GM19023 (cell line): ENCODE results near the gene SUGCT.

ENCODE experiments used
- ATAC-seq: cut with Tn5 transposase; IDR thresholded peaks from one replicate; pipeline ENCODE4 v1.9.1; 2021; ENCODE audit warnings: mild to moderate bottlenecking, moderate library complexity; ENCODE audit not compliant: unreplicated experiment

Gene SUGCT

GRCh38 chr7:40704172-40704571 lies 569.4 kb downstream of the SUGCT start:
- no peak for ATAC-seq

DNA sequence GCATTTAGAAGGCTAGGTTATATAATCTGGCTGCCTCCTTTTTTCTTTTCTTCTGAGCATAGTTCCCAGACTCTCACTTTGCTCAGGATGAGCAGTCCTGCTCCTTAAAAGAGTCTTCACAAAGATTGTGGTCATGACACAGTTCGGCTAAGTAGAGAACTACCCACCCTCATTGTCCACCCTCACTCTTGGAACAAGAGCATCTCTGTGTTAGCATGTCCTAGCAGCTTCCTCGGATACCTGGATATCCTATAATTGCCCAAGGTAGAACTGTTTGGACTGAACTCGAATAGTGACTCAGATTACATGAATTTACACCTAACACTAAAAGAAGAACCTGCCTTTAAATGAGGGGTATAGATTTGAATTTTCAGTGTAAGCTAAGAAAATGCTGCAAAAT lies 572.0 kb downstream of the SUGCT start:
- ATAC-seq = no peak

- ATAC-seq = no peak
Measured at GRCh38 chr7:40709062-40709964, 574.5 kb downstream of the SUGCT start.

GRCh38 chr7:40711706-40712105 lies 576.9 kb downstream of the SUGCT start:
- no peak for ATAC-seq

DNA sequence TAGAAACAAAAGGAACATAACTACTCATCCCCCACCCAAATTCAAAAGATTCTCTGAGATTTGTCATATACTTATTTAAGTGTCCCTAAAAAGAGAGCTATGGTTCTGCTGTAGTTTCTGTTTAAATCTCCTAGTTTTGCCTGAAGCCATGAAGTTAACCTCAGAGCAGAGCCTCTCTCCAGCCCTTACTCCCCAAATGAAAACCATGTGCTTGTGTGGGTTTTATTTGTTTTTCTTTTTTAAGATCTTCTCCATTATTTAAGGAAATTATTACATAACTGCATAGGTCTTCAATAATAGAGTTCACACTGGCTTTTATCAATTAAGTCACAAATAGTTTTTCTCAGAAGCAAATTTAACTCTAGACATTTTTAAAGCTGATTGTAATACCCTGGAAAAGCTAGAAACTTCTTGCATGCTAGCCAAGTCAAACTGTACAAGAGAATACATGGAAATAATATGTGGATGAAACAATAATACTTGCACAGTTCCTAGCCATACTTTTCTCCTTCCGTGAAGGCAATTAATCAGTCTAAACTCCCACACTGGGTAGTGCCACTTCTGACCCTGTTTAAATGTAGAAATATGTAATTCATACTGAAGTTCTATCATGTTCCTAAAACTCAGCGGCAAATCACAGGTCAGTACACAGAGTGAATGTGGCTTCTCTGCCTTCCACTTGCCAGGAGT lies 579.7 kb downstream of the SUGCT start:
- ATAC-seq = no peak

- ATAC-seq = no peak
Measured at GRCh38 chr7:40715053-40715430, 580.2 kb downstream of the SUGCT start.

DNA sequence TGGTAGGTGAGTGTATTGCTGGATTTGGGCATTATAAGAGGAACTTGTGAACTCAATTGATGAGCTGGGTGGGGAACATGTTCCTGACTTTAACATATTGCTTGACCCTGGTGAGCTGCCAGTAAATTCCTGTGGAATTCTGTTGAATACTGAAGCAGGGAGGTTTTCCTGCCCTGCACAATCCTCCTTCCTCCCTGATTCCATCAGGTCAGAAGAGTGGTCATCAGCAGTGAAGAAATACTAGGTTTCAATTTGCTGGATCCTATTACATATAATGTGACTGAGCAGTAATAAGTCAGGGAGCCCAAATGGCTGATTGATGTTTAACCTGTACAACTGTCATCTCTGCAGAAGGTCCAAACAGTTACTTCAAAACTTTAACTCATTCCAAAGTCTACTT lies 581.2 kb downstream of the SUGCT start:
- no peak for ATAC-seq

DNA sequence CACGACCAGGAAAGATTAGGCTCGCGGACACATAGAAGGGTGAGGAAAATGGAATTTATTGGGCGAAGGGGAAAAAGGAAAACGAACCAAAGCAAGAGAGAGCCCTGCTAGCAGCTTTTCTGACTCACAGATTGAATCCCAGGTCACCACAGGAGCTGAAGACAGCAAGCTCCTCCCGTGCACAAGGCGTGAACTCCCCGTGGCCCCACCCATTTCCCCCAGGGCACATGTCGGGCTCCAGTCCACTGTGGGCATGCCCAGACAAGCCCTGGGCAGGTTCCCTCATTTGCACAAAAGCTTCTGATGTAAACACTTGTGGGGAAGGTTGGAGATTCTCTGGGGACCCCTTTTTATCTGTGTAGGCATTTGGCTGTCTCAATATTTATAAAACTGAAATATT lies 582.4 kb downstream of the SUGCT start:
- peak; percentile 73 for ATAC-seq

DNA sequence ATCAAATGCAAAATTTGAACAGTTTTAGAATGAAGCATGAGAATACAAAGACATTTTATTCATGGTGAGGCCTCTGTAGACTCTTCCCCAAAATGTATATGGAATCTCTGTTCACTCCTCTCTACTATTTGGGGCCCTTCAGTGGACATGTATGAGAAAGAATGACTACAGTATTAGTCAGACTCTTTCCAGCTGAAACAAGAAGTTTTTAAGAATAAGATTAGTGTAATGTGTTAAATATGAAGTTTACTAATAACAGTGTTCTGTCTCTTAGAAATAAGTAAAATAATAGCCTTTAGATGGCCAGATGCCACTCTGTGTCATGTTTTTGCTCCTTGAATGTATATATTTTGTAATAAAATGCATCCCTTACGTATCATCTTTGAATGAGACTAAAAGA lies 585.6 kb downstream of the SUGCT start:
- no peak for ATAC-seq

GRCh38 chr7:40721342-40721949 lies 586.6 kb downstream of the SUGCT start:
- ATAC-seq = no peak

GRCh38 chr7:40722242-40722641 lies 587.4 kb downstream of the SUGCT start:
- ATAC-seq = no peak

DNA sequence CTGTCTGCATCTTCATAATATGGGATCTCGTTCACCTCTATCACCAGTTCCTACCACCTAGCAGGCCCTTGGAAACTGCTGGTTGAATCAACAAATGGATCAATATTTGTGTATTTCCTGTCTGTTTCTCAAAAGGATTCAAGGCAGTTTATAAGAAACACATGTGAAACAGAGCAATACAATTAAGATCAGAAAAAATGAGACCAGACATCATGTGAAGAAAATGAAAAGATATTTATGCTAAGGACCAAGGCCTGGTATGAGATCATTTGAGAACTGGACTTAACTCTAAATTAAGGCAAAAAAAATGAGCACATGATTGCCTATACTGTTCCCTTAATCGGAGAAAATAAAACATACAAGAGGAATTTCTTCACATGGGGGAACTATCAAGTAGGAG lies 589.0 kb downstream of the SUGCT start:
- no peak for ATAC-seq

DNA sequence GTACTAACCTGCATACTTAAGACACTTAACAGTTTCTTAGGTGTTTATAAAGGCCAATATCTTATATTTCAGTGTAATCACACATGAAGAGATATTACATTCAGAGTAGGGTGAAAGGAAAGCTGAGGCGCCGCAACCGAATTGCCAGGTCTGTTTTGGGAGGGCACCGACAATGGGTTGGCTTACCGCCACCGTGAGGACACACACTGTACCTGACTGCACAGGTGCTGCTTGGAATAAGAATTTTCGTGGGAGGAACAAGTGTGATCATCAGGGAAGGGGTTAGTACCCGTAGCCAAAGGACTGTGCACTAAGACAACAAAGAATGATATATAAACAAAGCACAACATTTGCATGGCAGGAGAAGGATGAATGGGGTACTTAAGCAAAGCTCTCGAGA lies 591.8 kb downstream of the SUGCT start:
- ATAC-seq = no peak

GRCh38 chr7:40733114-40733513 lies 598.3 kb downstream of the SUGCT start:
- ATAC-seq = no peak

DNA sequence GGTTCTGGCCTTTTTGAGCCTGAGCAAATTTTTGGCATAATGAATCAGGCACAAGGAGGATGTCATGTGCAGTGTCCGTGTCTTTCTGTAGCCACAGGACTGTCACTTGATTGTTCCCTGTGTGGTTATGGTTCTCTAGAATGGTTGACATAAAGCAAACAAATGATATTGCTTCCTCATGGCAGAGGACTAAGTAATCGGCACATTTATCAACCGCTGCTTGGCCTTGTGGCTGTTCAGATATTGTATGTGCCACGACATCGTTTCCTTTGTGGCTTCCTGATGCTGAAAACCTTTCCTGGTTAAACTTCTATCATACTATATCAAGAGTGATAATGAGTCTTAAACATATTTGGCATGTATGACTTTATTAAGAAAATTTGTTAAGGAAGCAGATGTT lies 598.8 kb downstream of the SUGCT start:
- ATAC-seq = no peak

DNA sequence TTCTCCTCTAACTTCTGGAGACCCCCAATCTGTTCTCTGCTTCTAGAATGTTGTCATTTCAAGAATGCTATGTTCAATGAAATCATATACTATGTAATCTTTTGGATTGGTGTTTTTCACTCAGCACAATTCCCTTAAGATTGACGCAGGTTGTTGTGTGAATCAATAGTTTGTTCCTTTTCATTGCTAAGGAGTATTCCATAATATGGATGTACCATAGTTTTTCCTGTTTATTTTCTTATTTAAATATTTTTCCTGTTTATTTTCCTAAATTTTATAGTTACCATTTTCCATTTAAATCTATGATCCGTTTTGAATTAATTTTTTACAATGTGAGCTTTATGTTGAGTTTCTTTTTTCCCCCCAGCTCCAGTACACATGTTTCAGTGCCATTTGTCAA lies 604.5 kb downstream of the SUGCT start:
- ATAC-seq = no peak

DNA sequence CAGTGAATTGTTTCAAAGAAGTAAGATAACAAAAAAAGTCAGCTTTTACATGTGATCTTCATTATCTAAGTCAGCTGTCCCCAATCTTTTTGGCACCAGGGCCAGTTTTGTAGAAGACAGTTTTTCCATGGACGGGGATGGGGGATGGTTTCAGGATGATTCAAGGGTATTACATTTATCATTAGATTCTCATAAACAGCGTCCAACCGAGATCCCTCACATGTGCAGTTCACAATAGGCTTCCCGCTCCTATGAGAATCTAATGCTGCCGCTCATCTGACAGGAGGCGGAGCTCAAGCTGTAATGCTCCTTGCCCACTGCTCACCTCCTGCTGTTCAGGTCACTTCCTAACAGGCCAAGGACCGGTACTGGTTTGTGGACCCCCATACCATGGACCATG lies 607.5 kb downstream of the SUGCT start:
- no peak for ATAC-seq

- ATAC-seq = no peak
Measured at GRCh38 chr7:40746841-40747556, 612.2 kb downstream of the SUGCT start.

DNA sequence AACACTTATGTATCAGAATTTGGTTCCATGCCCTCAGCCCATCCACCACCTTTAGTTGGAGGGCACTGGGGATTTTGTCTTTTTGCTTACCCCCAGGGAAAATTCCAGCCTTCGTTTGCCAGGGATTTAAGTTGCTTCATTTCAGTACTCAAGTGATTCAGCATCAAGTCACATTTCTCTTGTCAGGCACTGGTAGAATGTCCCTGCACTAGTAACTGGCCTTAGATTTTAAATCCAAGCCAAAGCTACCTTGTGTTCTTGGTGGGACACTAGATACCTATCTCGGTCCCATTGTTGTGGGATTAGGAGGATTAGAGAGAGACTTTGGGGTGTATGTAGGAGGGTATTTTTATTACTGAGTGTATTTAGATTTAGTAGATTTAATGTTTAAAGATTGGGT lies 613.1 kb downstream of the SUGCT start:
- no peak for ATAC-seq

DNA sequence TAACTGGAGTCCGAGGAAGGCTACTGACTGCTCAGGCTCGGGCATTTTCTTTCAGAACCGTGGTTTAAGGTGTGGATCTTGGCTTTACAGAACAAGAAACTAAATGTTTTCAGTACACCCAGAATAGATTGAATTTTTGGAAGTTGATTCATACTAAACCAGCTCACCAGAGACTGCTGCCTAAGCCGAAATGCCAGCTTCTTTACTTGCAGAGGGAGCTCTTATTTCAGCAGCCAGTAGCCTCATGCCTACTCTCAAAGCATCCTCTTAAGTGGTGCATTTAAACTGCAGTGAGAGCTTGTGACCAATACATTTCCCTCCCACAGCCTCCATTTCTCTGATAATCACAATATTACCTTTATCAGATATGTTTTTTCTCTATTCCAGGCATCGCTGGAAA lies 615.1 kb downstream of the SUGCT start:
- no peak for ATAC-seq

GRCh38 chr7:40753455-40753854 lies 618.6 kb downstream of the SUGCT start:
- ATAC-seq = no peak
